Amniotic epithelial cell (primary cell): ENCODE measurements around the gene ZNF324.
"Not testable (repeated sequence)": the region's sequence is repeated elsewhere in the genome, so short reads cannot be mapped to it uniquely, and the experiment has no call there.

Experiments used
- DNase-seq: peaks from one replicate; pipeline ENCODE4 v3.0.0-alpha.2; 2010; ENCODE audit warnings: low read depth

Gene ZNF324

GRCh38 chr19:58466760-58467589, at the start of gene ZNF324:
Gene ZNF324 (plus strand): TSS chr19:58467080. CDS start chr19:58469186, 2,106 bp downstream.
- DNase-seq: peak; percentile 88

GRCh38 chr19:58428617-58429016, 38.3 kb upstream of the ZNF324 start:
- DNase-seq: no peak

- DNase-seq: no peak
These were observed 37.1 kb upstream of the ZNF324 start for GRCh38 chr19:58429745-58430144.

- DNase-seq: peak; percentile 58
These were observed 32.7 kb upstream of the ZNF324 start for GRCh38 chr19:58434217-58434616.

- DNase-seq: peak; percentile 100
These were observed 27.0 kb upstream of the ZNF324 start, which contains the start of gene ZNF132 for GRCh38 chr19:58439576-58440554. Gene ZNF132 (minus strand): TSS chr19:58440153. CDS start chr19:58439821, 332 bp downstream.

- no peak for DNase-seq
These were observed 26.3 kb upstream of the ZNF324 start for GRCh38 chr19:58440556-58440955.

GRCh38 chr19:58442986-58443385, 23.9 kb upstream of the ZNF324 start:
- DNase-seq: not testable (repeated sequence)

- DNase-seq: not testable (repeated sequence)
These were observed 18.0 kb upstream of the ZNF324 start for GRCh38 chr19:58448860-58449259.

- DNase-seq: not testable (repeated sequence)
These were observed 16.9 kb upstream of the ZNF324 start for GRCh38 chr19:58449980-58450379.

- DNase-seq: no peak
These were observed 16.0 kb upstream of the ZNF324 start for GRCh38 chr19:58450856-58451357.

GRCh38 chr19:58451358-58452101, 15.3 kb upstream of the ZNF324 start, which contains the start of gene ZNF324B:
Gene ZNF324B (plus strand): TSS chr19:58451622. CDS start chr19:58453702, 2,080 bp downstream.
- peak; percentile 90 for DNase-seq

- no peak for DNase-seq
These were observed 13.1 kb upstream of the ZNF324 start for GRCh38 chr19:58453743-58454142.

GRCh38 chr19:58455306-58455705, 11.6 kb upstream of the ZNF324 start:
- no peak for DNase-seq

- DNase-seq: no peak
These were observed 10.8 kb upstream of the ZNF324 start for GRCh38 chr19:58456111-58456510.

- no peak for DNase-seq
These were observed 6.8 kb upstream of the ZNF324 start for GRCh38 chr19:58460039-58460438.

GRCh38 chr19:58466089-58466759, 656 bp upstream of the ZNF324 start:
- DNase-seq: no peak

- no peak for DNase-seq
These were observed 1.4 kb downstream of the ZNF324 start for GRCh38 chr19:58468216-58468839.

GRCh38 chr19:58469241-58470013, 2.5 kb downstream of the ZNF324 start:
- DNase-seq: no peak

GRCh38 chr19:58470837-58471543, 4.1 kb downstream of the ZNF324 start:
- not testable (repeated sequence) for DNase-seq
